GM18498 (cell line): ENCODE data around the gene SPATA7.
A peak's percentile ranks its signal among the peaks of the same experiment; 100 is the strongest.
"Not testable (repeated sequence)": the region's sequence is repeated elsewhere in the genome, so short reads cannot be mapped to it uniquely, and the experiment has no call there.

Experiments used
- ATAC-seq: cut with Tn5 transposase; IDR thresholded peaks from one replicate; pipeline ENCODE4 v1.9.1; 2021; ENCODE audit warnings: mild to moderate bottlenecking, moderate library complexity; ENCODE audit not compliant: unreplicated experiment

SPATA7 gene, protein sequence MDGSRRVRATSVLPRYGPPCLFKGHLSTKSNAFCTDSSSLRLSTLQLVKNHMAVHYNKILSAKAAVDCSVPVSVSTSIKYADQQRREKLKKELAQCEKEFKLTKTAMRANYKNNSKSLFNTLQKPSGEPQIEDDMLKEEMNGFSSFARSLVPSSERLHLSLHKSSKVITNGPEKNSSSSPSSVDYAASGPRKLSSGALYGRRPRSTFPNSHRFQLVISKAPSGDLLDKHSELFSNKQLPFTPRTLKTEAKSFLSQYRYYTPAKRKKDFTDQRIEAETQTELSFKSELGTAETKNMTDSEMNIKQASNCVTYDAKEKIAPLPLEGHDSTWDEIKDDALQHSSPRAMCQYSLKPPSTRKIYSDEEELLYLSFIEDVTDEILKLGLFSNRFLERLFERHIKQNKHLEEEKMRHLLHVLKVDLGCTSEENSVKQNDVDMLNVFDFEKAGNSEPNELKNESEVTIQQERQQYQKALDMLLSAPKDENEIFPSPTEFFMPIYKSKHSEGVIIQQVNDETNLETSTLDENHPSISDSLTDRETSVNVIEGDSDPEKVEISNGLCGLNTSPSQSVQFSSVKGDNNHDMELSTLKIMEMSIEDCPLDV

GRCh38 chr14:88385212-88386101 is at the start of gene SPATA7:
Gene SPATA7 (plus strand): TSS chr14:88385657. CDS start chr14:88385819, 162 bp downstream.
- peak; percentile 100 for ATAC-seq

GRCh38 chr14:88340357-88340756 is 45.1 kb upstream of the SPATA7 start:
- no peak for ATAC-seq

DNA sequence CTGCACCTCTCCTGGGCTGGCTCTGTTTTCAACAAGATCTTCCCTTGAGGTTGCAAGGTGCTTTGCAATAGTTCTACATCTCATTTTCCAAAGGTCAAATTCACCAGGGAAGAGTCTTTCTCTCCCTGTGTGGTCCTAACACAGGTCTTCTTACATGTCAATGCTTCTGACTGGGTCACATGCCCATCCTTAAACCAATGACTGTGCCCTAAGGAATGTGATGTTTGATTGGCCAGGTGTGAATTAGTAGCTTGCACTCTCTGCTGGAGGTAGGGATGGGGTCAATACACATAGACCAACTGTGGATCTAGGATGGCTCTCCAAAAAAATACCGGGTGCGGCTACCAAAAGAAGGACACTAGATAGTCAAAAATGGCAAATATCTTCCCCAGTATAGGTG is 42.5 kb upstream of the SPATA7 start:
- no peak for ATAC-seq

GRCh38 chr14:88346048-88346639 is 39.3 kb upstream of the SPATA7 start:
- ATAC-seq: no peak

- ATAC-seq: no peak
Measured at GRCh38 chr14:88348546-88348945, 36.9 kb upstream of the SPATA7 start.

GRCh38 chr14:88351966-88352691 is 33.3 kb upstream of the SPATA7 start:
- ATAC-seq: no peak

DNA sequence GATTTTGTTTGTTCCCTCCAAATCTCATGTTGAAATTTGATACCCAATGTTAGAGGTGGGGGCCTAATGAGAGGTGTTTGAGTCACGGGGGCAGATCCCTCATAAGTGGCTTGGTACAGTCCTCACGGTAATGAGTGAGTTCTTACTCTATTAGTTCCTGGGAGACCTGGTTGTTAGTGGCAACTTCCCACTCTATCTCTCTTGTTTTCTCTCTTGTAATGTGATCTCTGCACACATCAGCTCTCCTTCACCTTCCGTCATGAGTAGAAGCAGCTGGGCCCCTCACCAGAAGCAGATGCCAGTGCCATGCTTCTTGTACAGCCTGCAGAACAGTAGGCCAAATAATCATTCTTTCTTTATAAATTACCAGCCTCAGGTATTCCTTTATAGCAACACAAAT is 32.8 kb upstream of the SPATA7 start:
- no peak for ATAC-seq

DNA sequence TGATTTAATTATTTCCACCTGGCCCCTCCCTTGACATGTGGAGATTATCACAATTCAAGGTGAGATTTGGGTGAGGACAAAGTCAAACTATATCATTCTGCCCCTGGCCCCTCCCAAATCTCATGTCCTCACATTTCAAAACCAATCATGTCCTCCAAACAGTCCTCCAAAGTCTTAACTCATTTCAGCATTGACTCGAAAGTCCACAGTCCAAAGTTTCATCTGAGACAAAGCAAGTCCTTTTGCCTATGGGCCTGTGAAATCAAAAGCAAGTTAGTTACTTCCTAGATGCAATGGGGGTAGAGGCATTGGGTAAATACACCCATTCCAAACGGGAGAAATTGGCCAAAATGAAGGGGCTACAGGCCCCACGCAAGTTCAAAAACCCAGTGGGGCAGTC is 31.1 kb upstream of the SPATA7 start:
- no peak for ATAC-seq

- no peak for ATAC-seq
Measured at GRCh38 chr14:88359500-88359899, 26.0 kb upstream of the SPATA7 start.

DNA sequence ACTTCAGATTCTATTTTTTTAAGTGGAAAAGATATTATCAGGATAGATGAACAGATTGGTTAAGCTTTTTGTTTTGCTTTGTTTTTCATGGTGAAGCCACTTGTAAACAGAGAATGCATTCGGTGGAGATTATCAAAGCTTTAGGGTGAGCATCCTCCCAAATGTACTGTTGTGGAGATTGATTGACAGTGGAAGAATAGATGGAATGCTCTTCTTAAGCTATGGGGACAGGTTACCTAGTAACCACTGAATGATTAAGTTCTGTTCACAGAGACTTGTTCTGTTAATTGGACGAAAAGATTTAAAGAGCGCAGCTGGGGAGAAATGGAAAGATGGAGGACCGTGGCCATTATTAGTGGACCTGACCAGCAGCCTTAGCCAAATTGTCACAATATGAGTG is 21.8 kb upstream of the SPATA7 start:
- no peak for ATAC-seq

- no peak for ATAC-seq
Measured at GRCh38 chr14:88364710-88365413, 20.6 kb upstream of the SPATA7 start.

- ATAC-seq: no peak
Measured at GRCh38 chr14:88369496-88369895, 16.0 kb upstream of the SPATA7 start.

GRCh38 chr14:88379706-88380343 is 5.6 kb upstream of the SPATA7 start:
- ATAC-seq: no peak

DNA sequence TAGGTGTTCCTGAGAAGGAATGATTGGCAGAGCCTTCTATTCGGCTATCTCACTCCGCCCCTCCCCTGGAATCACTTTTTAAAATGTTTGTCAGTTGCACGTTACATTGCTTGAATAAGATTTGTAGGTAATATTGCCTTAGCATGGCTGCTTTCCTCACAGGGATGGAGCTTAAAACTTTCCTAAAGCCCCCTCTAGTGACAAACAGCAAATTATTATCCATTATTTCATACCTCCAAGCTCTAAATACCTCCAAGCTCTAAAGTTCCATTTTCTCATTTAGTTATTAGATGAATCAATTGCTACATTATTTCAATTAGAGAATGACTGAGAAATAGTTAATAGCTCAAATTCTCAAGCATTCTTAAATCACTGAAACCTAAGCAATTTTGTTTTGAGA is 5.1 kb upstream of the SPATA7 start:
- ATAC-seq: no peak

DNA sequence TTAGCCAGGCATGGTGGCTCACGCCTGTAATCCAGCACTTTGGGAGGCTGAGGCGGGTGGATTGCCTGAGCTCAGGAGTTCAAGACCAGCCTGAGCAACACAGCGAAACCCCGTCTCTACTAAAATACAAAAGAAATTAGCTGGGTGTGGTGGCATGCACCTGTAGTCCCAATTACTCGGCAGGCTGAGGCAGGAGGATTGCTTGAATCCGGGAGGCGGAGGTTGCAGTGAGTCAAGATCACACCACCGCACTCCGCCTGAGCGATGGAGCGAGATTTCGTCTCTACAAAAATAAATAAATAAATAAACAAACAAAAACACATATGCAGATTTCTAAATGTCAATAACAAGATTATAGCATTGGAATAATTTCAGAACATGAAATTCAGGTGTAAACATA is 3.8 kb upstream of the SPATA7 start:
- ATAC-seq: not testable (repeated sequence)

GRCh38 chr14:88384718-88385117 is 739 bp upstream of the SPATA7 start:
- no peak for ATAC-seq

DNA sequence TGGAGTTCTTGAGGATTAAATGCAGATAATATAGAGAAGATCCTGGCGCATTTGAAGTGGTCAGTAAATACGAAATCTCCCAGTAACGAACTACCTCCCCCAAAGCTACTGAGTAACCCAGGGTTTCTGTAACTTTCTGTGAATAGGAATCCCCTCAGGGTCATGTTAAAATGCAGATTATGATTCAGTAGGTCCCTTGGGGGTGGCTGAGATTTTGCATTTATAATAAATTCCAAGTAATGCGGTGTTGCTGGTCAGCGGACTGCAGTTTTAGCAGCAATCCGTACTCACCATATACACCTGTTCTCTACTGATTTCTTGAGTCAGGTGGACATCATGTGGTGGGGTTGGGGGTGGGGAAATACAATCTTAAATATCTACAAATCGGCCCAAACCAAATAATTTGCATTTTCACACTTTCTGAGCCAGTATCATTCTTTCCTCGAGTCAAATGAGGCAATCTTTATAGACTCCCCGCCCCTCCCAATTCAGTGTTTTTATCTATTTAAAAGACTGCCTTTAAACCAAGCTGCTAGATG is 868 bp downstream of the SPATA7 start:
- ATAC-seq: no peak

DNA sequence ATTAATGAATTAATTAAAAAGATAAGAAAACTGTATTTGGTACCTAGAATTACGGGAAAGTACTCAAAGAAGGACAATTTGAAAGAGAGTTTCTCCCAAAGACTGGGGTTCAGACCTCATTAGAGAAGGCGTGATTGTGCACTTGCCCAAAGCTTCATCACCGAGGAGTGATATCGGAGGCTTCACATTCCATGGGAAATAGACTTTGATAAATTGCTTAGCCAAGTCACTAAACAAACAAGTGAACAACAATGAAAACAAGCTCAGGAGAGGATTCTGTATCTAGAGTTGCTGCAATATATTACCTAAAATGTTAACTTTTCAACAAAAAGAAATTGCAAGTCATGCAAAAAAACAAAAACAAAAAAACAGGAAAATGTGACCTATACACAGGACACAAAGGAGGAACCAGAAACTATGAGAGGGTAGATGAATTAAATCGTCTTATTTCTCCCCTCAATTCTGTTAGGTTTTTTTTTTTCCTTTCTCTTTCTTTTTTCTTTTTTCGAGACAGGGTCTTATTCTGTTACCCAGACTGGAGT is 3.4 kb downstream of the SPATA7 start:
- no peak for ATAC-seq

- ATAC-seq: no peak
Measured at GRCh38 chr14:88392609-88393008, 7.2 kb downstream of the SPATA7 start.
